Central memory CD4-positive, alpha-beta T cell (primary cell): ENCODE data around the gene TMEM72.

Experiments
- DNase-seq: peaks from one replicate; pipeline ENCODE4 v3.0.0; 2022

TMEM72 gene

DNA sequence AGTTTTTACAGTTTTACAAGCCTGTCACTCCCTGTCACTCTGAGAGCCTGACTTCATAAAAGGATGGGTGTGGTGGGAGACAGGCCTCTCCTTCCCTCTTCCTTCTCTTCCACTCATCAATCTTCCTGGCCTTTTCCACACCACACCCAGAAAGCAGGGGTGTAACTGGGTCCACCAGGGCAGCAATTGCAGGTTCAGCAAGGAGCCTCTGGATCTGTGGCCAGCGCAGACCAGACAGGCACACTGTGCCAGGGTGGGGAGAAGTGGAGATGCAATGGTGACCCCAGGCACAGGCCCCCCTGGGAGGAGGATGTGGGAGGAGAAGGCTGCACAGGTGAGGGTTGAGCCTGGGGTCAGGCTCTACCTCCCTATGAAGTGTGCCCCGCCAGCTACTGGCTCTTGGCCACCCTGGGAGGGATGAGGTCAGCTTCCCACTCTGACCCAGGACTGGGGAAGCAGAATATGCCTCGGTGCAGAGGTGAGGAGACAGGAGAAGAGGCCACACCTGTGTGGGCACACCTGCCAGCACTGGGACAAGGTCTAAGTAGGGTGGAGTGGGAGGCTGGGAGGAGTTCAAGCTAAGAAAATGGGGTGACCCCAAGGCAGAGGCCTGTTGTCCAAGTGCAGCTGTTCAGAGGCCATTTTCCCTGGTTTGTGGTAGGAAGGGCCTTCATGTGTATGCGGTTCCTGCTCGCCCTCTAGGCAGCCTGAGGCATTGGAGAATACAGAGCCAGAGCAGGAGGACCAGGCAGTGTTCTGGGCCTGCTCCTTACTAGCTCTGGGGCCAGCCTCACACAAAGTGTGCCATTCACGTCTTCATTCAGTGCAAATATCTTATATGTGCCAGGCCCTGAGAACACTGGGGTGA lies 20.2 kb upstream of the TMEM72 start:
- DNase-seq, result no peak

DNA sequence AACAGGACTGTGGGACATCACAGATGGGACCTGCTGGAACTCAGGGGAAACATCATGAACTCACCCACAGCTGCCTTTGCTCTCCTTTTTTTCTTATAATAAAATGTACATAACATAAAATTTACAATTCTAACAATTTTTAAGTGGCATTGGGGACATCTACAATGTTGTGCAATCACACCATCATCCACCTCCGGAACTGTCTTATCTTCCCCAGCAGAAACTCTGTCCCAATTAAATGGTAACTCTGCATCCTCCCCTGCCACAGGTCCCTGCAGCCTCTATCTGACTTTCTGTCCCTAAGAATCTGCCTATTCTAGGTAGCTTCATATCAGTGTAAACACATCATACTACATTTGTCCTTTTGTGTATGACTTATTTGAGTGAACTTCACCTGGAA lies 19.4 kb upstream of the TMEM72 start:
- DNase-seq, result no peak

DNA sequence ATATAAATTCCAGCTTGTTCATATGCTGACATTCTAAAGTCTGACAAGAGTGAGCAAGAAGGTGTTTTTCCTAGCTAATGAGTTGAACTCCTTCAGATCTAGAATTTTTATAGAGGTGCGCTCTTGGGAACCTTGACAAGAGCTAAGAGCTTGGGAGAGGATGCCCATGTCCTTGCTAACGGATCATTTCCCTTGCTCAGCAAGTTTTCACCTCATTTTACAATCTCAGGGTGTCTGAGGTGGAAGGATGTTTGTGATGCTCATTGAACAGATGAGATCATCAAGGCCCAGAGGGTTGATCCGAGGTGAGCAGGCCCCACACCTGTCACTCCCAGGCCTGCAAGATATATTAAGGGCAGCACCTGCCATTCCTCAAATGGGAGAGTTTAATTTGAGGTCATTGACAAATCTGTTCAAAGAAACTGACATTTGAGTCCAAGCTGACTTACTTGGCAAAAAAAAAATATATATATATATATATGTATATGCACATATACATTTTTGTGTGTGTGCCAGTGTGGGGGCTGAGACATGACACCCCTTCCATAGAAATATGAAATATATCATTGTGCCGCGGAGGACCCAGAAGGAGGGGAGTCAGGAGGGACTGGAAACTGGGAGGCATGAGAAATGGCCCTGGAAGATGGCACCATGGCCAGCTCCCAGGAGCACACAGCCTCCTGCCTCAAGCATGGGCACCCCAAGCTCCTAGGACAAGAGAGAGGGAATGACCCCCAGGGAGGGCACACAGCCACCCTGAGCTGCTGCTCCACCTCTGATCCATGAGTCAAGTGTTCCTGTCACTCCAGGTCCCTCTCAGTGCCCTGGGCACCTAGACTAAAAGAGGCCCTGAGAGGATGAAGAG lies 17.3 kb upstream of the TMEM72 start:
- DNase-seq, result no peak

DNA sequence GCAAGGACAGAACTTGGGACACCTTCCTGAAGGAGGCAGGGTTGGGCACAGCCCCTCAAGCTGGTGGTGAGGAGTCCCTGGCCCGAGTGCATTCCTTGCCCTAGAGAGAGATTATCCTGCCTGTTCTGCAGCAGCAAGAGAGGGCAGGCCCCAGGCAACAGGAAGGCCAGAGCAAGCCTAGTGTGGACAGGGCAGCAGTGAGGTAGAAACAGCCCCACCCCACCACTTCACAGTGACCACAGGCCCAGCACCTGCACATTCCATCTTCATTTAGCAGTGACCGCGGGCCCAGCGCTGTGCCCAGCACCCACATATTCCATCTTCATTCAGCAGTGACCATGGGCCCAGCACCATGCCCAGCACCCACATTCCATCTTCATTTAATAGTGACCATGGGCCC lies 16.4 kb upstream of the TMEM72 start:
- DNase-seq, result no peak

DNA sequence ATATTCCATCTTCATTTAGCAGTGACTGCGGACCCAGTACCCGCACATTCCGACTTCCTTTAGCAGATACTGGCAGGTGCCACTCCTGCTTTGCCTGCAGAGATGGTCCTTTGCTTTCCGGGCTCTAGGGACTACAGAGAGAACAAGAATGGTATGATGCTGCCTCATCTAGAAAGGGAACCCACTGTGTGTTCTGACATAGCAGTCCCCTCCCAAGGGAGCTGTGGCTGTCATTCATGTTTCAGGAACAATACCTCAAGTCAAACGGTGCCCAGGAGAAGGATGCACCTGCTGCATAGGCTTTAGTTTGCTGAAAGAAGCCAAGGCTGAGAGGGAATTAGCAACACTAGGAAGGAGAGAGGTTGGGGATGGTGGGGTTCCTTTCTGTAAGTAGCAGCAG lies 15.9 kb upstream of the TMEM72 start:
- DNase-seq, result no peak

DNA sequence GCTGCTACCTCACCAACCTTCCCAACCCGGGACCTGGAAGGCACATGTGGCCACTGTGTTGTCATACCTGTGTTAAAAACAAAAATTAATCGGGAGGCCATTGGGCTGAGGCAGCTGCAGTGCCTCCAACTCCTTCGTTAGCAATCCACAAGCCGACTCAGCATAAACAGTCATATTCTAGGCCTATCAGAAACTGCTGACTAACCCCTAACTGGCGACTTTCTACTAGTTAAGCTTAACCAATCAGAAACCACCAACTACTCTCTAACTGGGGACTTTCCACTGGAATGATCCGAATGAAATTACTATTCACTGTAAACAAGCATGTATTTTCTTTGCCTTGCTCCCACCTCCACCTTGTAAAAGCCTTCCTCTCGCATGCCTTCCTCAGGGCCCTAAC lies 14.1 kb upstream of the TMEM72 start:
- DNase-seq, result no peak

DNA sequence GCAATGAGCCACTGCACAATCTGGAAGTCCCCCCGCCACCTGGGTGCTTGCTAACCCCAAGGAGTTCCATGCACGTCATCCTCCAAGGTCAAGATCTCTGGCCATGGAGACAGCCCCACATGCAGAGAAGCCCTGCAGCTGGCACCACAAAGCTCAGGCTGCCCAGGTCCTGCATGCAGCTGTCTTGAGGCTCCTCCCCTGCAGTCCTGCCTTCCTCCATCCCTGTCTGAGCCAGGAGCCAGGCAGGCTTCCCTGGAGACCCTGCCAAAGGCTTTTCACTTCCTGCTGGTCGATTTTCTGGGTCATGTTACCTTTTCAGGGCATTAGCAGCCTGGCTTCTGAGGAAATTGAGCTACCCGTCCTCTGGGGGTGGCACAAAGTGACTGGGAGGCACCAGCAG lies 12.5 kb upstream of the TMEM72 start:
- no peak for DNase-seq

DNA sequence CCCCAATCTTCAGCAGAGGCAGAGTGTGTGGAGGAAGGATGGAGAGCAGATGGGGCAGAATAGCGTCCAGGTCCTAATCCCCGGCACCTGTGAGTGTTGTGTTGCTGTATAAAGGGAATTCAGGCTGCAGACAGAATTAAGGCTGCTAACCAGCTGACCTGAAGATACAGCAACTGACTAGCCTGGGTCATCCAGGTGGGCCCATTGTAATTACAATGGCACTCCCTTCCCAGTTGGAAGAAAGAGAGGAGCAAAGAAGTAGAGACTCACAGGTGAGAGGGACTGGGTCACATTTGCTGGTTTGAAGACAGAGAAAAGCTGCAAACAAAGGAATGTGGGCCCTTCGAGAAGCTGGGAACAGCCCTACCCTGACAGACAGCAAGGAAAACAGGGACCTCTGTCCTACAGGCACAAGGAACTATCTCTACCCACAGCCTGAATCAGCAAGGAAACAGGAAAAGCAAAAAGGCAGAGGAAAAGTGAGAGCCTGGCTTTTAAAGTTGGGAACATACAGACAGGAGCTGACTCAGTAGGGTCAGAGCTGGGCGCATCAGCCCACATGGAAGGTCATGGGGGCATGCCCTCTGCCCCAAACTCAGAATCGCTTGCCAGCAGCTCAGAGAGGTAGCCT lies 11.6 kb upstream of the TMEM72 start:
- DNase-seq, result no peak

DNA sequence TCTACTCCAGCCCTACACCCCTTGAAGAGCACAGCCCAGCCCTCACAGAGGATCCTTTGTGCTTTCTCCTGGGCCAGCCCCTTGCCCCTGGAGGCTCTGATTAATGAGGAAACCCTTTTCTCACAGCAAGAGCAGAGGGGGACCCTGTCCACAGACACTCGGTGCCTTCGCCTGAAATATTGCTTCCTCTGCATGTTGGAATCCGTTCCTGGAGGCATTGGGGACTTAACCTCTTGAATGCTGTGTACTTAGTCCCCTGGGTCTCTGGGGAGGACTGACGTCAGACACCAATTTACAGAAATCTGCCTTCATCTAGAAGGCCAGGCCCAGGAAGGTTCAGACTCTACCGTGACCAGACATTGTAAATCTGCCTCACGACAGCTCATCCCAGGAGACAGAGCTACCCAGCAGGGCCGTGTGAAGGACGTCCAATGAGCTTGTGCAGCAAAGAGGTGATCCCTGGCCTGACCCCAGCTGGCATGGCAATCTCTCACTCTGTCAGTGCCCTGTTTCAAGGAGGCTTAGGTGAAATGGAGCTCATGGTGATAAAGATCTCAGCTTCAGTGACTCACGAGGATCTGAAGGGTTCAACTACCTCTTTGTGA lies 8.1 kb upstream of the TMEM72 start:
- no peak for DNase-seq

DNA sequence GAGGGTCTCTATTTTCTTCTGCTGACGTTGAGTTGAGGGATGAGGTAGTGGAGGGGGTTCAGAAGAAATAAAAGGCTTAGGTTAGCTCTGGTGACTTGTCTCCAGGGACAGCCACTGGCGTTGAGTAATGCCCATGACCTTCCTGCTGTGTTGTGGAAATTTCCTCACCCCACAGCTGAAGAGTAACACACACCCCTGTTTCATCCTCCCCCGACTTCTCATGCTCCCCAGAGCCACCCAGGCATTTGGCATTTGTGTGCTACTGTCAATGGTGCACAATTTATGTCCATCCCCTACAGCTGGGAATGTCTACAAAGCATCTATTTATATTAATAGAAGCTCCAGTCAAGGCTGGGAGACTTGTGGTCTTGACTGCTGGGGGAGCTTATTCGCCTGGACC lies 4.7 kb upstream of the TMEM72 start:
- DNase-seq, result no peak

DNA sequence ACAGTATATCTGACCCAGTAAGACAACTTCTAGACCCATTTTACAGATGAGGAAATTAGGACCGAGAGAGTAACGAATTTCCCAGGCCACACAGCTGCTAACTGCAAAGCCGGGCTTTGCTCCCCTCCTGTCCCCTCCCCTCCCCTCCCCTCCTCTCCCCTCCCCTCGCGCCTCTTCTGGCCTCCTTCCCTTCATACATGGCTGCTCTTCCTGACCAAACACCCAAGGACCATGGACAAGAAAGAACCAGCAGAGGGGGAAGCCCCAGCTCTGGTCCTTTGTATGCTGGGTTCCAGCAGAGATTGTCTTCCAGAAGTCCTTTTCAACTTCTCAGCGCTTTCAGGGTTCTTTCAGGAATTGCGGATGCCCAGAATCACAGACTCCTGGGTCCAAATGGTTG lies 3.6 kb upstream of the TMEM72 start:
- DNase-seq, result no peak

DNA sequence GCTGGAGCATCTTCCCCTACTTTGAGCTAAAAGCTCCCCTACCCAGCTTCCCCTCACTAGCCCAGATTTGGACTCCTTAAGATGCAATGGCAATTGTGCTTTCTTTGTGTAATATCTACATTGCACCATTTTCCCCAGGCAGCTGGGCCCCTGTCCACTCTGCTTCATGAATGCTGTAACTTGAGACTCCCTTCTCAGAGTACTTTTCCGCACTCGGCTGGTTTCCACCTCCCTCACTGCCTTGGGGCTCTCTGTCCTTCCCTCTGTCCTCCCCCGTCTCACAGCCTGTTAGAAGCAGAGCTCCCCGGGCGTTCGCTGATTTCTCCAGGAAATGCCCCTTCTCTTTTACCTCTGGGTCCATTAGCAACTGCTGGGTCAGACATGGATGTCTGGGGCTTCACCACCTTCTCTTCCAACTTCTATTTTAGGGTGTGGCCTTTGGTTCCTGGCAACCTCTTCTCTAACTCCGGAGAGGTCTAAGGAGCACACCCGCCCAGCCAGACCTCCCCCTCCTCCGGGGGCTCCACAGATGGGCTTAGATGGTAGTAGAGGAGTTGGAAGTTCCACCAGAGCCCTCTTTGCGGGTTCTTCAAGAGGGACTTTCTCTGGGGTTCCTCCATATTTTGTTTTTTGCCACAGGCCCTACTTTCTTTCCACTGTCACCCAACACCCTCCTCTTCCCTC lies 2.9 kb upstream of the TMEM72 start:
- DNase-seq, result no peak

DNA sequence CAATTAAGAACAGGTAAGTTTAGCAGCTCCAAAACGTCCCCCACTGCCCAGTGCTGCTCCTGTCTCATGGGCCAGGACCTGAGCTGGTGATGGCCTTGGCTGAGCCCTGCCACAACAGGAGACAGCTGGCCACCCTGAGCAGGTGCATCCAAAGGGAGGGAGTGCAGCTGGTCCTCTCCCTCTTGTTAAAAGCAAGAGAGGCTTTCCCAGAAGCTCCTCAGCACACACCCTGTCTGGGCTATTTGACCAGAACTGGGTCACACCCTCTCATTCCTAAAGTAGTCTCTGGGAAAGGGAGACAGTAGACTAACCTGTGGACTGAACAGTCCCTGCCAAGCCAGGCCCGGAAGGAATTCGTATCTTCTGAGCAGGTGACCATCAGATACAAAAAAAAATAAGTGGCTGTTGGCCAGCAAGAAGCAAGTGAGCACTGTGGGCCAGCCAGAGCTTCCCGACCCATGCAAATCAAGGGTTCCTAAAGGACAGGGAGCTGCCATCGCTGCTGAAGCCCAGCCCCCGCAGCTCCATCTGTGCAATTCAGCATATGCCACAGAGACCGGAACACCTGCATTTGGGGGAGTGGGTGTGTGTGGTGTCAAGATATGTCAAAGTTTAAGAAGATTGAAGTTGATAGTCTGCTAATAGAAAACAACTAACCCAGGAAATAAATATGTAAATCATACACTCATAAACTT lies 2.1 kb upstream of the TMEM72 start:
- no peak for DNase-seq

DNA sequence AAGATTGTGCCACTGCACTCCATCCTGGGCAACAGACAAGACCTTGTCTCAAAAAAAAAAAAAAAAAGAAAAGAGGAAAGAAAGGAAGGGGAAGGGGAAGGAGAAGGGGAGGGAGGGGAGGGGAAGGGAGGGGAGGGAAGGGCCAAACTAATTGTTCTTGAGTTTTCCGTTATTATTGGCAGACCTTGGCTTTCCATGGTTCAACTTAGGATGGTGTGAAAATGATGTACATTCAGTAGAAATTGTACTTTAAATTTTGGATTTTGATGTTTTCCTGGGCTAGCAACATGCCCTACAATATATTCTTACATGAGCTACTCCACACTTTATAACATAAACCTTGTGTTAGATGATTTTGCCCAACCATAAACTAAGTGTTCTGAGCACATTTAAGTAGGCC lies 1.2 kb upstream of the TMEM72 start:
- no peak for DNase-seq

DNA sequence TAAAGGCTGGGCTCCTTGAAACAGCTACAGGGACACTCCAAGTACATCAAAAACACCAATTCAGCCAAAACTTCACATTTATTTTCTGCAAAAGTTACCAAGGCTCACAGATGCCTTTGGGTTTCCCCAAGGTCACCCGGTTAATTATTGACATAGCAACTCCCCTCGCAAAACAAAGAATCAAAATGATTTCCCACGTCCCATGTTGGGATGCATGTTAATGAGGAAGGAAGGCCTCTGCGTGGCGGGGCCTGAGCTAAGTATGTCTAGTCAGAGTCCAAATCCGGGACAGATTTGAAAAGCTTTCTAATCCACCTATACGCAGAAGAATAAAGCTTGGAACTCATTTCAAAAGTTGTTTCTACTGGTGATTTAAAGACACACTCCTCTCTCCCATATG lies 535 bp upstream of the TMEM72 start:
- no peak for DNase-seq

DNA sequence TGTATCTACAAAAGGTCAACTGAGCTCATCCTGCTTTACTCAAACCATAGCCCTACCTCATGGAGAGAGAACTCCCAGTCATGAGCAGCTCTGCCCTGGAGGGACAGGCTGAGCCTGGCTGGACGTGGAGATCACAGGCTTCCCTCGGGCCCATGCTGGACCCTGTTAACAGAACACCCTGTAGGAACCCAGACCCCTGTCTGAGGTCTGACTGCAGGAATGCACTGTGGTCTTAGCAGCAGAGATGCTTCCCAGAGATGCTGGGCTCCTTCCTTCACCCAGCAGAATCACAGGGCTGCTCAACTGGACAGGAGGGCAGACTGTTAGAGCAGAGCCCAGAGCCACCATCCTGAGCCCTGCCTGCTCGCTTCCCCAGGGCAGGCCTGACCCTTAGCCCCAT lies 814 bp downstream of the TMEM72 start:
- no peak for DNase-seq

DNA sequence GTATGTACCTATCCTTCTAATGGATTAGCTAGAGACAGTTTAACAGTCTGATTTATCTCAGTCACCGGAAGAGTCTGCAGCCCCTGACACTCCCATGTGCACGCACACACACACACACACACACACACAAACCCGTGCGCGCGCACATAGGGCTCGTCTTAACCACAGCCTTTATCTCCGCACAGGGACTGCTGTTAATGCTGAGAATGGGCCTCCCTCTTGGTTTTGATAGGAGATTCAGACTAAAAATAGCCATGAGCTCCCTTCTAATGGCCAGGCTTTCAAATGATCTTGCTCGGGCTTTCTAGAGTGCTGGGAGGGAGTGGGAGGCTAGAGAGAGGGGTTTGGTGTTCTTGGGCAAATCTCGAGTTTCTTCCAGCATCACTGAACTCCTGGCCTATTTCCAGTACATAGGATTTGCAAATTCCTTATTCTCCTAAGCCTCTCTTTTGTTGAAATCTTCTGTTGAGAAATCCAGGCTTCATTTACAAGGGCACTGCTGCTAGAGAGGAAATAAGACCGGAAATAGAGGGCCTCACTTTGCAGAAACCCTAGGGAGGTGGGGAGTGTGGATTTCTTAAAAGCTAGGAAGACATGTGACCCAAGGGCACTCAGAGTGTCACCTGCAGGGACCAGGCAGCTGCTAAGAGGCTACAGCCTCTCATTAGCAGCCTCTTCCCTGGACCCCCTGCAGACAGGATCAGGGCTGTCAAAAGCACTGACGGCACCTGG lies 2.4 kb downstream of the TMEM72 start:
- no peak for DNase-seq

DNA sequence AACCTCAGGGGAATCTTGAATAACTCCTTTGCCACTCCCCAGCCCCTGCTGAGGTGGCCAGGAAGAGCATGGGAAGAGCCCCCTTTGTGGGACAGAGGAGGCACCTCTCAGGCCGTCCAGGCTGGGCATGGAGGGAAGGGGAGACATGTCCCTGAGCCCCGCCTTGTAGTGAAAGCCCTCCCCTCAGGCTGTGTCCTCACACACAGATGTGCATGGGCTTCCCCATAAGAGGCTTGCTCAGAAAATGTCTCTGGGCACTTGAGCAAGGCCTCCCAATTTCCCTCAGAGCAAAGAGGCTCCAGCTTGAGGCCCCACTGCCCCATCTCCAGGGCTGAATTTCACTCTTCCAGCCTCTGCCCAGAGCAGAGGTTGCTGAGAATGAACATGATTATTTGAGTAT lies 3.8 kb downstream of the TMEM72 start:
- no peak for DNase-seq

DNA sequence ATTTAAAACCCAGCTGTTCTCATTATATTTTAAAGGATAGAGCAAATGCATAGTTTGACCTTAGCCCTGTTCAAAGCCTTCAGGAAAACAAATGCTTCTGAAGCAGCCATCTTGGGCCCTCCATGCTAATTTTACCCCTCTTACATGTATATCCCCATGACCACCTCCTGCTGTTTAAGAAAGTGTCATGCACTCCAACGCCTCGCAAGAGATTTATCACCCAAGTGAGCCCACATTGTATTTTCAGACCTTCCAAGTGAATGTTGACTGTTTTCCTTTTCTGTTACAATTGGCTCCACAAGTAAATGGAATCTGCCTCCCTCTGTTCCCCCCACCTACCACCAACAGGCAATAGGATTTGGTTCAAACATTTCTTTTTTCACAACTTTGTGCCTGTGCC lies 5.3 kb downstream of the TMEM72 start:
- DNase-seq, result no peak

DNA sequence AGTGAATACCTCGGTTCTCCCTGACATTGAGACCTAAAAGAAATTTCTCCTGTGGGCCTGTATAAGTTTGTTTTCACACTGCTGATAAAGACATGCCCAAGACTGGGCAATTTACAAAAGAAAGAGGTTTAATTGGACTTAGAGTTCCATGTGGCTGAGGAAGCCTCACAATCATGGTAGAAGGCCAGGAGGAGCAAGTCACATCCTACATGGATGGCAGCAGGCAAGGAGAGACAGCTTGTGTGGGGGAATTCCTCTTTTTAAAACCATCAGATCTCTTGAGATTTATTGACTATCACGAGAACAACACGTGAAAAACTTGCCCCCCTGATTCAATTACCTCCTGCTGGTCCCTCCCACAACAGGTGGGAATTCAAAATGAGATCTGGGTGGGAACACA lies 6.7 kb downstream of the TMEM72 start:
- DNase-seq, result no peak

DNA sequence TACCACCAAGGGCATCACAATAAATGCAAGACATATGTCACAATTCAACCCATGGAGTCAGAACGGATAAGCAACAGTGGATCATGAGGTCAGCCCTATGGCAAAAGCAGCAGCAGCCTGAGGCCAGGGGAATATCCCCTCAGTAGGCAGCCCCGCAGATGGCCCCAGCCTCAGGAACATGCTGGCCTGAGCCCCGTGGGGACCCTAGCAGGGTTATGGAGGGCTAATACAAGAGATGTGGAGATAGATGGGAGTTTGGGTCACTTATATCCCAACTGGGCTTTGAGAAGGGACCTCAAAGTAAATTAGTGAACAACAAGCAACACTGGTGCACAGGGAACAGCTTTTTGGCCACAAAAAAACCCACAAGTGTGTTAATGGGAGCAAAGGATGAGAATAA lies 9.1 kb downstream of the TMEM72 start:
- DNase-seq, result no peak
